HG02973 (cell line): ENCODE data around the gene ANO6.

Experiments used
- ATAC-seq: cut with Tn5 transposase; IDR thresholded peaks from one replicate; pipeline ENCODE4 v1.9.1; 2021; ENCODE audit warnings: moderate library complexity; ENCODE audit not compliant: unreplicated experiment

Gene ANO6

DNA sequence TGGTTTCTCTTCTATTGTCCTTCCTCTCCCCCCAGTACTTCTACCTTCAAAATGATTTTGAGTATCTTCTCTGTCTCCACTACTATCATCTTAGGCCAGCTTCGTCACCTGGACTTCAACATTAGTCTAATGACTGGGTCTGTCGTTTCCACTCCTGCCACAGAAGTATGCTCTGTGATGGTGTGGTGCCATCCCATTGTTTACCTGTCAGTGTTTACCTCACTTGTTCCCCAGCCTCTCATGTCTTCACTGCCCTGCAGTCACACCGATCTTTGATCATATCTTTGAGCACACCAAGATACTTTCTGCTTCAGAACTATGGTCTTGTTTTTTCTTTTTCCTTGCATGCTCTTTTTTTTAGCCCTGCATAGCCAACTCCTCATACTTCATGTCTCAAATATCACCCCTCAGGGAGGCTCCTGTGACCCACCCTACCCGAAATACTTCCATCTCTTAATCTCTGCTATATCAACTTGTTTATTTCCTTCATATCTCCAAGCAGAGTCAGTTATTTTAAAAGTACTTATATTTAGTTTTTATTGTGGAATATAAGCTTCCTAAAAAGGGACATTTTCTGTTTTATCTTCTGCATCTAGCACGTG is 60.4 kb downstream of the ANO6 start:
- ATAC-seq: no peak

GRCh38 chr12:45278447-45278846 is 62.6 kb downstream of the ANO6 start:
- no peak for ATAC-seq

GRCh38 chr12:45279931-45280830 is 64.3 kb downstream of the ANO6 start:
- ATAC-seq: no peak

DNA sequence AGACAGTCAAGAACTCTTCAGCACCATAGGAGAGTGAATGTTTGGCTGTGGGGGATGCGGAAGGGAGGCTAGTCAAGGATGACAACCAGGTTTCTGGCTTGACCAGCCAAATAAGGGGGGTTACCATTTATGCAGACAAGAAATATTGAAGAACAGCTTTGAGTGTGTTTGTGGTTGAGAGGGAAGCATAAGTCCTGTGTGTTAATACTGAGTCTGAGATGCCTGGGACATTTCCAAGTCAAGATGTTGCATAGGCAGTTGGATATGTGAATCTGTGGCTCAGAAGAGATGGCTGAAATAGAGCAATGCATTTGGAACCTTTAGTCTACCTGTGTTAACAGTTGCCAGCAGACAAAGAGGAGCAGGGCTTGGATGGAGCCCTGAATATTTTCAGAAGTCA is 66.1 kb downstream of the ANO6 start:
- ATAC-seq: no peak

DNA sequence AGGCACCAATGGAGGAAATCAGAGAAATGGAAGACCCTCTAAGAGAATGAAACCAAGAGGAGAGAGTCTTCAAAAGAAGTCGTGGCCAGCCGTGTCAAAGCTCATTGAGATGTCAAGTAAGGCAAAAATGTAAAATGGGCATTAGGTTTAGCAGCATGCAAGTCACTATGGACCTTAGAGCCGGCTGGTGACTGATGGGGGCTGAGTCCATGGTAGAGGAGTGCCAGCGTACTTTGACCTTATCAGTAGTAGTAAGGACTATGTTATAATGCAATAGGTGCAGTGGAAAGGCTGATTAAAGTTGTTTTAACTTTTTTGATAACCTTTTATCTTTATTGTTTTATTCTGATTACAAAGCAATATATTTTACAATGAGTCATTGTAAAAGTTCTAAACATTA is 66.5 kb downstream of the ANO6 start:
- no peak for ATAC-seq

DNA sequence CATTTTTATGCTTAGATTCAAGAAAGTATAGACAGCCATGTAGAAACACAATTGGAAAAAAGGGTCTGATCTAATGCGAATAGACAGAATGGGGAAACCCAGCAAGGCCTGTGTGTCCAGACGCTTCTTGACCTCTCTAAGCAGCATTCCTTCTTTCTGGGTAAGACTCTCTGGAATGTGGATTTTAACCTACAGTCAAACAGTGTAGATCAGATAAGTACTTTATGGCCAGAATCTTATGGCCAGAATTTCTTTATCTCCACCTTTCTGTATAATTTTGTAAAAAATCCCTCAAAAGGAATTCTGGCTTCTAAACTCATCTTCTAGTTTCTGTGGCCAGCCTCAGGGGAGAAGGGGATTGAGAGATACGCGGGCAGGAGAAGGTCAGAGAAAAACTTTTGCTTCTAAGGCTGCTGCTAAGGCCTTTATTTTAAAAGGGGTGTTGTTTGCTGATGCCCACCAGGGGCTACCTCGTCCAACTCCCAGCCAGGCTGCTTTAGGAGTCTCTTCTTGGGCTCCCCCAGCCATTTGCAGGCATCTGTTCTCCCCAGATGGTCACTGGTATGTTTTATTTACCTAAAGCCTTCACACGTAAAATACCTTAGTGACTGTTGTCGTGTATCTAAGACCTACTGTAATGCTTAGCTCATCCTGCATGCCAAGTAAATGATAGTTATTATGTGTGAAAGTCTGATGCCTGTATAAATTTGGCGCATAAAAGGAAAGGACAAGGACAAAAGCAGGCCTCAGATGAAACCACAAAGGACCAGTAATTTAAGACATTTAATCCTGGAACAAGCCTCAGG is 68.4 kb downstream of the ANO6 start:
- no peak for ATAC-seq

DNA sequence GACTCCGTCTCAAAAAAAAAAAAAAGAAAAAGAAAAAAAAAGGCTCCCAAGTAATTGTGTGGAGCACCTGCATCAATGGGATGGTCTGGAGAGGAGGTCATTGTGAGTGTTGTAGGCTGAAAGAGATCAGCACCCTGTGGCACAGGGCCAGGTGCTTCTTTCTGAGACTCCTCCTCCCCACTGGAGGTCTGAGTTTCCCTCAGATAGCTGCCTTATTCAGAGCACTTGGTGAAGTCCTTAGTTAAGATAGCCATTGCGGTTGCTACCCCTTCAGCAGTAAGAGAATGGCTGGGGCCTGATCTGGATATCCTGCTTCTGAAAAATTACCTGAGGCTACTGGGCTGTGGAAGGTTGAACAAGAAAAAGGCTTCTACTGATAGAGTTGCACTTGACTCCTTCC is 69.8 kb downstream of the ANO6 start:
- ATAC-seq: no peak

DNA sequence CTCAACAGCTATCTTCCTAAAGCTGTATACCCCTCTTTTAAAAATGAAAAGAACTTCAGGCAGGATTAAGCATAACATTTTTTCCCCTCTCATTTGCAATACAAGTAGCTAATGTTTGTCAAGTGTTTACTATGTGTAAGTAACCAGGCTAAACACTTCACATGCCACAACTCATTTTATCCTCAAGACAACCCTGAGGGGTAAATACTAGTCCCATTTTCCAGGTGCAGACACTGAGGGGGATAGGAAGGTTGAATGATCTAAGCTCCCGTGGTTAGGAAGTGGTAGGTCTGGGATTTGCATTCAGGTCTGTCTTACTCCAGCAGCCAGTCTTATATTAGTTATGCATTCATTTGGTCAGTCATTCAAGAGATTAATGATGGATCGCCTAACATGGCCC is 70.7 kb downstream of the ANO6 start:
- no peak for ATAC-seq

- no peak for ATAC-seq
These were observed 73.6 kb downstream of the ANO6 start for GRCh38 chr12:45289245-45290215.

- no peak for ATAC-seq
These were observed 74.3 kb downstream of the ANO6 start for GRCh38 chr12:45290216-45290605.

- ATAC-seq: no peak
These were observed 75.6 kb downstream of the ANO6 start for GRCh38 chr12:45291518-45291917.

DNA sequence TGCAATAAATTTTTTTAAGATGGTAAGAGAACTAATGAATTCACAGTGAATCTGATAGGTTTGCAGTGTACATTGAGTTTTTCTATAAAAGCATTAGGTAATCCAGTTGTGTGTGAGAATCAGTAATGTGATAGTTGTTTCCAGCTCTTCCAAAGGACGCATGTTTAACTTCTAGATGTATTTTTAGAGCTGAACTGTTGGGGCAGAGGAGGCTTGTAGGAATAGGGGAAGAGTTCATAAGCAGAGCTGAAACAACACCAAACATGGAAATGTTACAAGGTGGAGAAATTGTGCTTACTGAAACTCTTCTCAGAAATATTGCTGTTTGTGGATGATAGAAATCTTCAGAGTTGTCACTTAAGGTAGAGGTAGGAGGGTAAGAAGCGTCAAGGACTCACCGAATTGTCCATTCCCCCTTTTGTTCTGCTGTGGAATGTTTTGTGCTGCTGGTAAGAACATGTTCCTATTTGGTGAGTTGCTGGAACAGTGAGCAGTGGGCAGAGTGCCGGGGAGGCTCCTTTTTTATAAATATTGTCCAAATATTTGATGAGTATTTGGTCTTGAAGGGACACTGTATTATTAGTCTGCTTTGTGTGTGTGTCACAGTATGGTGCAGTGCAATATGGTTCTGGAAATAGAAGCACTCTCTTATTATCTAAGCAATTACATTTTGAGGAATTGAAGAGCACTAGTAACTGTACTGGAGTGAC is 76.7 kb downstream of the ANO6 start:
- ATAC-seq: no peak

- no peak for ATAC-seq
These were observed 79.0 kb downstream of the ANO6 start for GRCh38 chr12:45294906-45295305.

DNA sequence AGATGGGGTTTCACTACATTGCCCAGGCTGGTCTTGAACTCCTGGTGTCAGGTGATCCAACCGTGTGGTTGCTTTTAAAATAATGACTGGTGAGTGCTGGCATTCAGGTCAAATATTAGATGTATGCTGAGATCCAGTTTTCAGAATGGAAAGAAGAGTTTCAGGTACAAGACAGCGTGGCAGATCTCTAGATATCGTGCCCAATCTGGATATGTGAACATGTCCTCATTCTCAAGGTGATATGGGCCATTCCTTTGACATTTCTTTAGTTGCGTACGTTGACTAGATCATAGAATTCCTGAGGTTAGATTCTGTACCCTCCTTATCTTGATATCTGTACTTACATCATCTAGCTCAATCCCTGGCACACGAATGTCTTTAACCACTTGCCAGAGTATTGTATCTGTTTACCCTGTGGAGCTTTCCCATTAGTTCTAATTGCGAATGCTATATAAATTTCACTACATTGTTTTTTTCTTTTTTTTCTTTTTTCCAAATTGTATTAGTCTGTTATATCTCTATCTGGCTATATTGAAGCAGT is 80.2 kb downstream of the ANO6 start:
- no peak for ATAC-seq

DNA sequence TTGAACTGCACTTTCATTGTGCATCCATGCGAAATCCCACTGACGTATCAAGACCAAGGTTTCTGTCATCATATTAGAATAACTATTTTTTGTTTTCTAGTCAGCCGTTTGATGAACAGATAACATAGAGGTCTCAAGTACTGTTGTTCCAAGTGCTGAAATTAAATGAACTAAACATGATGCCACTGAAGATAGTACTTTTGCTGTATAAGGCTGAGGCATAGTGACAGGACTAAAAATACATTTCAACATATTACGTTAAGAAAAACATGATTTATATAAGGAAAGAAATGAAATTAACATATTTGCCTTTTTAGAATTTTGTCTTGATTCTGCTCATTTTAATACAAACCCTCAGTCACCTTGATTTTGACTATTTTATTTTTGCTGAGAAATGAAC is 82.2 kb downstream of the ANO6 start:
- no peak for ATAC-seq

DNA sequence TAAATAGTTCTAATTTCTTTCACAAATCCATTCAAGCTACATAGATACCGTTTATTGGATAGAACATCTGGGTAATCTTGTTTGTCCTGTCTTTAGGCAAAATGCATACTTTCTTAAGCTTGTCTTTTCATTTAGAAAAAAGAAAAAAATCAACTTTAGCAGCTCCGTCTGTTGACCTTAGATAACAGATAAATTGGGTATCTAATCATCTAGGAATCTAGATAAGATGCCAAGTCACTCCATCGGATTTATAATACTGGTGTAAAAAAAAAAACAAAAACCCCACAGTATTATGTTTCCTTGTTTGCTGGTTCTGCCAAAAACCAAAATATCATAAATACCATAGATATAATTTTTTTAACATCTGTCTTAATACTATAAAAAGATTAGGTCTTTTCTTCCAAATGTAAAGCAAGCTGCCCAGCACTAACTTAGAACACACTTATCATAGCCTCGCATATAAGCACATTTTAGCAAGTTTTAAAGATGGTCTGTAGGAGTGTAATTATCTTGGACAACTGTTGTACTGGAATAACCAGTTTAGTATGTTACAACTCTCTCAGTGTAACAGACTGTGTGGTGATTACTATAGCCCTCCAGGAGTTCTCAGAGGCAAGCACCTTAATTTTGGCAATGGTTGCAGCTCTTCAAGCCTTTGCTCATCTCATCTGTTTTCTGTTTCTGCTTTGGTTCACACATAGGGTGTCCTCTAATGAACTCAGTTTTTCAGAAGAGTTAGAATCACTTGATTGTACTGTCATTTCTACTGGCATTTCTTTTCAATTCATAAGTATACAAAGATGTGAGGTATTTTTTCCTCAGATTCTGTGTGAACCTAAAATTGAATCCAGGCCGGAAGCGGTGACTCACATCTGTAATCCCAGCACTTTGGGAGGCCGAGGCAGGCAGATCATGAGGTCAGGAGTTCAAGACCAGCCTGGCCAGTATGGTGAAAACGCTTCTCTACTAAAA is 83.1 kb downstream of the ANO6 start:
- ATAC-seq: no peak

- ATAC-seq: no peak
These were observed 86.9 kb downstream of the ANO6 start for GRCh38 chr12:45302621-45303369.

DNA sequence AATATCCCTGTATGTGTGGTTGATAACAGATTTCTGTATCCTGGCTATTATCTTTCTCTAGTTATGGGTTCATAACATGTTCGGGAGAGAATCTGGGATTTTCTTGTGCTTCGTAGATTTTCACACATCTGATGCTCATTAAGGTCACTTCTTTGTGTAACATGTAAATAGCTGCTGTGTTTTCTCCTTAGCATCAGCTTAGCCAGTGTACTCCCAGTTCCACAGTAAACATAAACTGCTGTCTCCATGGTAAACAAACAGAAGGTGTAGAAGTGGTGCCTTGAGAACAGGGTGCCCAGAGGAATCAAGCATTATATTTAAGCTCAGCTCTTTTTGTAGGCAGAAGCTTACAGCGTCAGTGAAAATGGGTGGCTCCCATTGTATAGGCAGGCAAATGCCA is 88.0 kb downstream of the ANO6 start:
- no peak for ATAC-seq
